ENCODE data around the gene LGALS7B.

The LGALS7B gene

GRCh38 chr19:38838986-38839761 is 50.2 kb downstream of the LGALS7B start:
- Histone ChIP-seq H3K36me3 (ENCODE audit: control insufficient read depth, insufficient read depth, low read length) (peaks cover 70% of the 10 kb centered on the region), H3K4me3 (replicated peaks; ENCODE audit: low read depth, low read length) (no peak overlapping the region), H3K27me3 (replicated peaks; ENCODE audit: control insufficient read depth, insufficient read depth, low read length) (no peaks in the 10 kb centered on the region)
- no peak for DNase-seq (ENCODE audit: extremely low read depth, insufficient read length)
- TF ChIP-seq CTCF (IDR thresholded peaks at IDR 0.05; ENCODE audit: insufficient read depth, low read length, poor library complexity, severe bottlenecking) = no peak

GRCh38 chr19:38839816-38840582 is 51.0 kb downstream of the LGALS7B start:
- H3K27me3 ChIP-seq (replicated peaks; ENCODE audit: control insufficient read depth, insufficient read depth, low read length) = no peaks in the 10 kb centered on the region
- no peak for DNase-seq (ENCODE audit: extremely low read depth, insufficient read length)
- H3K36me3 ChIP-seq (ENCODE audit: control insufficient read depth, insufficient read depth, low read length) = peaks cover 77% of the 10 kb centered on the region
- no peak overlapping the region for H3K4me3 ChIP-seq (replicated peaks; ENCODE audit: low read depth, low read length)
- TF ChIP-seq CTCF (IDR thresholded peaks at IDR 0.05; ENCODE audit: insufficient read depth, low read length, poor library complexity, severe bottlenecking) = no peak

DNA sequence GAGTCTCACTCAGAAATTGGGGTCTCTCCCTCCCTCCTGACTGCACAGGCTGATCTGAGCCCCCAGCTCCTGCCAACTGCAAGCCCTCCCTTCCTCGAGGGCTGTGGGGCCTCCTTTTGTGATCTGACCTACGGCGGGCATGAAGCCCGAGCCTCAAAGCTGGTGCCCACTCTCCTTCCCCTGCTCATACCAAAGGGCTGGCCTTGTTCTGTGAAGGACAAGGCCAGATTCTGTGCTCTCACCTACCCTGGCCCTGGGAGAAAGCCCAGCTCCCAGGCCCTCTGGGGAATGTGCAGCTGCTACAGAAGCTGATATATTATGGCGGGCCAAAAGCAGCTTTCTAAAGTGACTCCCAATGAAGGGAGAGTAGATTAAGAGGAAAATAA is 51.6 kb downstream of the LGALS7B start:
- no peak for TF ChIP-seq CTCF (IDR thresholded peaks at IDR 0.05; ENCODE audit: insufficient read depth, low read length, poor library complexity, severe bottlenecking)
- Histone ChIP-seq H3K4me3 (replicated peaks; ENCODE audit: low read depth, low read length) (no peak overlapping the region), H3K36me3 (ENCODE audit: control insufficient read depth, insufficient read depth, low read length) (peaks cover 77% of the 10 kb centered on the region), H3K27me3 (replicated peaks; ENCODE audit: control insufficient read depth, insufficient read depth, low read length) (no peaks in the 10 kb centered on the region)
- no peak for DNase-seq (ENCODE audit: extremely low read depth, insufficient read length)
